Mesenchymal stem cell (in vitro differentiated cells and primary cell): ENCODE data around the gene PAPOLG.
"Not testable (repeated sequence)": the region's sequence is repeated elsewhere in the genome, so short reads cannot be mapped to it uniquely, and the experiment has no call there.

ENCODE experiments used
- DNase-seq: peaks from one replicate; pipeline ENCODE4 v3.0.0-alpha.2; 2013
- H2AFZ ChIP-seq: one replicate; pipeline ENCODE4 v1.6.1; 2013; ENCODE audit warnings: low read depth, mild to moderate bottlenecking, control low read depth, inconsistent platforms, low read length, moderate library complexity
- H2AK5ac ChIP-seq: 2 replicates; pipeline ENCODE4 v1.6.1; 2013; ENCODE audit warnings: low read length, moderate library complexity, mild to moderate bottlenecking, inconsistent platforms; ENCODE audit not compliant: severe bottlenecking
- H2BK120ac ChIP-seq: one replicate; pipeline ENCODE4 v1.6.1; 2013; ENCODE audit warnings: low read depth, mild to moderate bottlenecking, inconsistent platforms, low read length, moderate library complexity
- H2BK12ac ChIP-seq, 2 experiments: one replicate each; pipeline ENCODE4 v1.6.1; 2013; ENCODE audit warnings: inconsistent platforms in 2 of 2, low read length in 2 of 2, mild to moderate bottlenecking in 2 of 2, moderate library complexity in 2 of 2, control low read depth in 1 of 2
- H2BK15ac ChIP-seq: one replicate; pipeline ENCODE4 v1.6.1; 2013; ENCODE audit warnings: mild to moderate bottlenecking, low read depth, inconsistent platforms; ENCODE audit not compliant: poor library complexity, severe bottlenecking
- H2BK5ac ChIP-seq: 2 replicates; pipeline ENCODE4 v1.6.1; 2013; ENCODE audit warnings: low read depth, mild to moderate bottlenecking, low read length, control low read depth, inconsistent platforms; ENCODE audit not compliant: poor library complexity, severe bottlenecking
- H3K14ac ChIP-seq, 2 experiments: one replicate each; pipeline ENCODE4 v1.6.1; 2013; ENCODE audit warnings: inconsistent platforms in 2 of 2, low read length in 2 of 2, control low read depth in 1 of 2, mild to moderate bottlenecking in 1 of 2, moderate library complexity in 1 of 2
- H3K18ac ChIP-seq, 2 experiments: one replicate each; pipeline ENCODE4 v1.6.1; 2013; ENCODE audit warnings: inconsistent platforms in 2 of 2, low read length in 2 of 2, control low read depth in 1 of 2, low read depth in 1 of 2, mild to moderate bottlenecking in 1 of 2
- H3K23ac ChIP-seq, 2 experiments: one replicate each; pipeline ENCODE4 v1.6.1; 2013; ENCODE audit warnings: inconsistent platforms in 2 of 2, low read length in 2 of 2, mild to moderate bottlenecking in 2 of 2, moderate library complexity in 2 of 2, control low read depth in 1 of 2
- H3K27ac ChIP-seq: 2 replicates; pipeline ENCODE4 v1.5.1; 2013; ENCODE audit warnings: mild to moderate bottlenecking, moderate library complexity, low read length, control low read depth, inconsistent platforms; ENCODE audit not compliant: poor library complexity, severe bottlenecking
- H3K27me3 ChIP-seq, 2 experiments: 2 replicates each; pipeline versions ENCODE4 v1.6.1 to v1.7.0; 2013; ENCODE audit warnings: low read length in 2 of 2, mild to moderate bottlenecking in 2 of 2, moderate library complexity in 2 of 2, control low read depth in 1 of 2, inconsistent platforms in 1 of 2; ENCODE audit not compliant: control insufficient read depth in 1 of 2, insufficient read depth in 1 of 2
- H3K36me3 ChIP-seq, 2 experiments: 2 replicates each; pipeline versions ENCODE4 v1.6.1 to v1.7.0; 2013; ENCODE audit warnings: low read length in 2 of 2, control low read depth in 1 of 2, inconsistent platforms in 1 of 2, low read depth in 1 of 2, mild to moderate bottlenecking in 1 of 2; ENCODE audit not compliant: insufficient read depth in 2 of 2, control insufficient read depth in 1 of 2
- H3K4ac ChIP-seq, 2 experiments: one replicate each; pipeline ENCODE4 v1.6.1; 2013; ENCODE audit warnings: inconsistent platforms in 2 of 2, low read length in 2 of 2, mild to moderate bottlenecking in 2 of 2, moderate library complexity in 2 of 2, control low read depth in 1 of 2, low read depth in 1 of 2
- H3K4me1 ChIP-seq: 2 replicates; pipeline ENCODE4 v1.6.1; 2013; ENCODE audit warnings: low read depth, low read length, control low read depth; ENCODE audit not compliant: control insufficient read depth, insufficient read depth
- H3K4me2 ChIP-seq: 2 replicates; pipeline ENCODE4 v1.6.1; 2013; ENCODE audit warnings: low read length, mild to moderate bottlenecking, inconsistent platforms; ENCODE audit not compliant: poor library complexity, severe bottlenecking
- H3K4me3 ChIP-seq, 2 experiments: 2 replicates each; pipeline versions ENCODE4 v1.5.1 to v1.7.0; 2013; ENCODE audit warnings: low read length in 2 of 2, mild to moderate bottlenecking in 2 of 2, control low read depth in 1 of 2, low read depth in 1 of 2; ENCODE audit not compliant: insufficient read depth in 1 of 2
- H3K79me1 ChIP-seq: replicated peaks from 2 replicates; pipeline ENCODE4 v1.6.1; 2013; ENCODE audit warnings: mild to moderate bottlenecking, control low read depth, low read length, inconsistent platforms; ENCODE audit not compliant: poor library complexity, severe bottlenecking
- H3K9ac ChIP-seq: 2 replicates; pipeline ENCODE4 v1.7.0; 2013; ENCODE audit warnings: mild to moderate bottlenecking, low read length, moderate library complexity
- H3K9me3 ChIP-seq: 2 replicates; pipeline ENCODE4 v1.7.0; 2013; ENCODE audit warnings: mild to moderate bottlenecking, low read length; ENCODE audit not compliant: control insufficient read depth
- H4K8ac ChIP-seq: one replicate; pipeline ENCODE4 v1.6.1; 2013; ENCODE audit warnings: inconsistent platforms, mild to moderate bottlenecking, low read length, moderate library complexity
- H4K91ac ChIP-seq: one replicate; pipeline ENCODE4 v1.6.1; 2013; ENCODE audit warnings: mild to moderate bottlenecking, low read length, inconsistent platforms
- WGBS: methylation state at CpG from one replicate; pipeline ENCODE4 v1.1.7; 2013; ENCODE audit warnings: mixed read lengths; 5-methylcytosine and 5-hydroxymethylcytosine counted together

Gene PAPOLG

GRCh38 chr2:60826111-60826510 lies 70.0 kb downstream of the PAPOLG start:
- H4K8ac ChIP-seq = no peak overlapping the region
- no peak overlapping the region for H2BK120ac ChIP-seq
- 88% methylated on average over 2 of the region's 2 CpGs for WGBS

GRCh38 chr2:60826860-60827259 lies 70.8 kb downstream of the PAPOLG start:
- H2BK5ac ChIP-seq, H4K8ac ChIP-seq, DNase-seq, H3K9me3 ChIP-seq, H3K4me3 ChIP-seq, H2BK12ac ChIP-seq, H3K4ac ChIP-seq, H3K4me1 ChIP-seq, H2AFZ ChIP-seq, H3K14ac ChIP-seq, H3K4me2 ChIP-seq, H3K36me3 ChIP-seq, H2BK120ac ChIP-seq, H3K23ac ChIP-seq, H3K18ac ChIP-seq, H3K9ac ChIP-seq, H2AK5ac ChIP-seq, H3K79me1 ChIP-seq, H3K27ac ChIP-seq, H4K91ac ChIP-seq, H2BK15ac ChIP-seq: not testable (repeated sequence)
- 85% methylated on average over 3 of the region's 3 CpGs for WGBS
- peaks cover 14 to 30% of the 10 kb centered on the region in 2 experiments for H3K27me3 ChIP-seq

More at GRCh38 chr2:60826111-60826510, 70.0 kb downstream of the PAPOLG start:
- Histone ChIP-seq H3K9ac (no peak overlapping the region), H2AK5ac (no peak overlapping the region), H3K36me3 (no peaks in the 10 kb centered on the region), H3K9me3 (no peaks in the 10 kb centered on the region), H3K23ac (no peak overlapping the region), H2BK5ac (no peak overlapping the region), H3K4me1 (no peaks in the 10 kb centered on the region), H2AFZ (no peak overlapping the region), H3K27ac (no peak overlapping the region), H3K4me2 (no peak overlapping the region), H3K18ac (no peak overlapping the region), H3K79me1 (no peaks in the 10 kb centered on the region), H2BK15ac (no peak overlapping the region), H3K4ac (no peak overlapping the region), H3K4me3 (no peak overlapping the region), H2BK12ac (no peak overlapping the region), H3K14ac (no peak overlapping the region), H4K91ac (no peak overlapping the region), H3K27me3 (peaks cover 14 to 37% of the 10 kb centered on the region in 2 experiments)
- no peak for DNase-seq

GRCh38 chr2:60827369-60827768 lies 71.3 kb downstream of the PAPOLG start:
- Histone ChIP-seq H3K4me2 (no peak overlapping the region), H2AK5ac (no peak overlapping the region), H2BK15ac (no peak overlapping the region), H3K4ac (no peak overlapping the region), H3K27ac (no peak overlapping the region), H3K18ac (no peak overlapping the region), H2BK5ac (no peak overlapping the region), H3K27me3 (peaks cover 15 to 29% of the 10 kb centered on the region in 2 experiments), H2BK120ac (no peak overlapping the region), H3K9me3 (no peaks in the 10 kb centered on the region), H3K79me1 (no peaks in the 10 kb centered on the region), H2BK12ac (no peak overlapping the region), H3K4me3 (no peak overlapping the region), H4K91ac (no peak overlapping the region), H3K9ac (no peak overlapping the region), H2AFZ (no peak overlapping the region), H3K14ac (no peak overlapping the region), H4K8ac (no peak overlapping the region), H3K36me3 (no peaks in the 10 kb centered on the region), H3K23ac (no peak overlapping the region), H3K4me1 (no peaks in the 10 kb centered on the region)
- no peak for DNase-seq
- 73% methylated on average over 9 of the region's 9 CpGs for WGBS

- H3K4me3 ChIP-seq = no peak overlapping the region
- H3K9me3 ChIP-seq = no peaks in the 10 kb centered on the region
- no peaks in the 10 kb centered on the region for H3K4me1 ChIP-seq
- no peak overlapping the region for H4K91ac ChIP-seq
- no peak overlapping the region for H3K27ac ChIP-seq
- no peaks in the 10 kb centered on the region for H3K36me3 ChIP-seq
- H3K27me3 ChIP-seq = peaks cover 35 to 41% of the 10 kb centered on the region in 2 experiments
- H2AK5ac ChIP-seq = no peak overlapping the region
- no peak overlapping the region for H3K14ac ChIP-seq
- H2BK5ac ChIP-seq = no peak overlapping the region
- no peak for DNase-seq
- no peaks in the 10 kb centered on the region for H3K79me1 ChIP-seq
- H2AFZ ChIP-seq = no peak overlapping the region
- H4K8ac ChIP-seq = no peak overlapping the region
- no peak overlapping the region for H2BK120ac ChIP-seq
- WGBS = 78% methylated on average over 4 of the region's 4 CpGs
- H3K4me2 ChIP-seq = no peak overlapping the region
- H2BK12ac ChIP-seq = no peak overlapping the region
- H2BK15ac ChIP-seq = no peak overlapping the region
- H3K9ac ChIP-seq = no peak overlapping the region
- no peak overlapping the region for H3K18ac ChIP-seq
- H3K4ac ChIP-seq = no peak overlapping the region
- no peak overlapping the region for H3K23ac ChIP-seq
Measured at GRCh38 chr2:60830991-60831390, 74.9 kb downstream of the PAPOLG start.
